Mesenteric fat pad (tissue), 1 donor: ENCODE measurements around the gene HNRNPC. TPM values are rescaled to one million over a fixed set of nuclear protein-coding genes. Genes with fewer than 3 reads are reported as not detected.
"Not testable (repeated sequence)": the region's sequence is repeated elsewhere in the genome, so short reads cannot be mapped to it uniquely, and the experiment has no call there.

Experiments
- DNase-seq: peaks from one replicate; pipeline ENCODE4 v3.0.0-alpha.2; 2020; ENCODE audit warnings: low spot score
- total RNA-seq: library from RNA; stranded (reverse); fragmentation: NEBNext Ultra II Directional; extraction: Animal tissue kit (Norgen Biotek cat#: 25700); gene quantifications from one replicate; pipeline ENCODE4 v1.2.1, GENCODE V29; 2021
- donor health status: DM: yes; HTN: yes; CAD: no.

HNRNPC gene
- total RNA-seq, 1 donor from 2014 or later: 330 TPM

DNA sequence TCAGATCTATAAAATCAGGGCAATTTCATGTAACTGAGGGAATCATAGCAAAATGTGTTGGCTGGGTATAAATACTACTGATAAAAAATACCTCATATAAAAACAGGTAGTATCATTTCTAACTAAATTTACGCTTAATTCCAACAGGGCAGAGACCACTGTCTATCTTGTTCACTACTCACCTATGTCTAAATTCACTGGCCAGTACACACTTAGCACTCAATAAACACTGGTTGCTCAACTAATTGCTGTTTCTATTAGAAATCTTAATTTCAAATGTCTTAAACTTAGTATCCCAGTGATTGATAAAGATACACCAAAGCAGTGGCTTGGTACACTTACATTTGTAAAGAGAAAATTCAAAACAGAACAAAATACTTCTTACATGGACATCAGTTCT lies 55.6 kb downstream of the HNRNPC start:
- DNase-seq: no peak

DNA sequence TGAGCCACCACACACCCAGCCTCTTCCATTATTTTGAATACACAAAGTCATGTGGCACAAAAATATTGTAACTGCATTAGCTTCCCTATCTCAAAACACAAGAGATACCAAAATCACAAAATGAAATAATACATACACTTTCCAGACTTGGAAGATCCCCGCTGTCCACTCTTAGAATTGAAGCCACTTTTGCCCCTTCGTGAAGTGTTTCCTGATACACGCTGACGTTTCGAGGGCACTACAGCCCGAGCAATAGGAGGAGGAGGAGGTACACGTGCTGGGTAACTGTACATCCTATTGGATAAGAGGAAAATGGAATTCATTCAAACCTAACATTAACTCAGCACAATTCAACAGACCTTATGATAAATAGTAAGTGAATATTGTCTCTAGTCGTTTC lies 56.4 kb downstream of the HNRNPC start:
- DNase-seq: not testable (repeated sequence)

DNA sequence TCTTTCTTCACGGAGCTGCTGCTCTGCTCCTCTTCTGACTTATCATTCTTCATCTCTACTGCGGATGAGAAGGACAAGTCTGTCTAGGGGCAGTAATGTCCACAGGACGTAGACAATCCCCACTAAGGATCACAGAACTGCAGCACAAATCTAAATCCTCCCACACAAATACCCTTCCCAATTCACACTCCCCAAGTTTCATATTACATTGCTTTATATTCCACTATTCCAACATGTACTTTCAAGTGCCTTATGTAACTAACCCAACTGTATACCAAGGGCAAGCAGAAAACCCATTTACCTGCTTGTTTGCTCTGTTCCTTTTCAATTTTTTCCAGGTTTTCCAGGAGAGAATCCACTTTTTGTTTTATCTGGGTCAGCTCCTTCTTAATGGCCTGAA lies 57.7 kb downstream of the HNRNPC start:
- no peak for DNase-seq

DNA sequence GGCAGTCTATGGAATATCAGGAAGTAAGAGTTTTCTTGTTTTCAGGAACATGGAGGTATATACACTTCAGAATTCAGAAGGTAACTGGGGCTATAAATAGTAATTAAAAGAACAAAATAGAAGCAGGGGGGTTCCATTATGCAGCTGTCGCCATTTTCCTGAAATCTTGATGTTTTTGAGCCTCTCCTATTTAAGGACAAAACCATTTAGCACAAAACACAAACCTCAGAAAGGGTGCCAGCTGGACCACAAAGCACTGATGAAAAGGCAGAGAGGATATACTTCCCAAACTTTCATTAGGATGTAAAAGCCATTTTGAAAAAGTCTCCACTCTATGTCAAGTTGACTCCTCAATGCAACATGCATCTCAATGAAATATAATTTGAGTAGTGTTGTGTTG lies 59.2 kb downstream of the HNRNPC start:
- no peak for DNase-seq

DNA sequence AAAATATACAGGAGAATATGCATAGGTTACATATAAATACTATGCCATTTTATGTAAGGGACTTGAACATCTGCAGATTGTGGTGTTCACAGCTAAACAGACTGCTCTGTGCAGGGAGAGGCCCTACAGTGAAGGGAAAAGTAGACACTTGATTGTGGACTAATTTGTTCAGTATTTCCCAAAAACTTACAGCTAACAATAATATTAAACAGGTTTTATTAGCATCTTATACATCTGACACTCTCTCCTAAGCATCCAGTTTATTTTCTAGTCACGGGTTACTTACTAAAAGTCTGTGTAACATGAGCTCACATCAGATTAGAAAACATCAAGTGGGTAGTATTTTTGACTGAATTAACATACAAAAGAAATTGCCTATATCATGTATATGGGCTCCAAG lies 60.1 kb downstream of the HNRNPC start:
- DNase-seq: no peak

DNA sequence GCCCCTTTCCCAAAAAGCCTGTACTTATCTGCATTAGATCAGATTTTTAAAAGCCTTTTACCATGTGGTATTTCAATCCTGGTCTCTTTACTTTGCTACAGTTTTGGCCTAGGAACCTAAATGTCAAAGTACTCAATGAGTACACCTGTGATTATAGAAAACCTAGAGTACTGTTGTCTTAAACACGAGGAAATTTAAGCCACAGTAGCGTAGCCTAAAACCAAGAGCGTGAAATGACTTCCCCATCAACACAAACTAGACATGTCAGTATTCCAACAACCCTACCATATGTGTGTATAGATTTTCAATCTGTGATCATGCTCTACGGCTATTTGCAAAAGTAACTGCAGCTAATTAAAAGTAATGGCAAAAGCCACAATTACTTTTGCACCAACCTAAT lies 60.7 kb downstream of the HNRNPC start:
- no peak for DNase-seq

DNA sequence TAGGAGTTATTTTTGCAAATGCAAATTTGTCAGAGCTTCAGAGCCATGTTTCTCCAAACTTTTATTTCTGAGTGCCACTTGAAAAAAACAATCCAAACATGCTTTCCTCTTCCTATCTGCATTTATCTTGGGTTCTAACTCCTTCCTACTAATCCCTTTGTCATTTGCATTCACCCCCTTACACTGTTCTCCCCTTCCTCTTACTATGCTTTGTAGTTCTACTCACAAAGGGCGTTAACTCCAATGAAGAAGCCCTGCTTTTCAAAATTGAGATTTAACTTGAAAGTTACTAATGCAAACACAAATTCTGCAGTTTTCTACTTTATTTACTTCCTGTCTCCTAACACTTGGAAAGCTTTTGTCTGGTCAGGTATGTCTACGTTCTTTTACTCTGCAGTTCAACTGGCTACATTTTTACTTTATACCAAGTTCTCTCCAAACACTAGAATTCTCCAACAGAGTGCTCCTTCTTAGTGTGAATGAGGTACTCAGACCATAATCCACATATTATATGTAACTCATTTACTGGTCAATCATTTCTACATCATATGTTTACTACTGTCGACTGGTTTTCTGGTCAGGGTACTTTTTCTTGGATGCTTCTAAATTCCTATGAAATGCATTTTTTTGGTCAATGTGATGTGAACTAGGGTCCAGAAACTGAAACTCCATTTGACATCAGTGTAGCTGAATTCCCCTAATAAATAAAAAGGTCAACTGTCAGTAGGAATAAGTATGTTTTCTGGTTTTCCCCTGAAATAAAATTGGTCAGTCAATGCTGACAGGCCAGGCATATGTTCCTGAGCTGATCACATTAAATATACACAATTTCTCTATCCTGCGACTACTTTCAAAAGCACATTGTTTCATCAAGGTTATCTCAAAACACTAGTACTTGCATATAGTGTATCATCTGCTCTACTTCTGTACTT lies 62.2 kb downstream of the HNRNPC start:
- no peak for DNase-seq

DNA sequence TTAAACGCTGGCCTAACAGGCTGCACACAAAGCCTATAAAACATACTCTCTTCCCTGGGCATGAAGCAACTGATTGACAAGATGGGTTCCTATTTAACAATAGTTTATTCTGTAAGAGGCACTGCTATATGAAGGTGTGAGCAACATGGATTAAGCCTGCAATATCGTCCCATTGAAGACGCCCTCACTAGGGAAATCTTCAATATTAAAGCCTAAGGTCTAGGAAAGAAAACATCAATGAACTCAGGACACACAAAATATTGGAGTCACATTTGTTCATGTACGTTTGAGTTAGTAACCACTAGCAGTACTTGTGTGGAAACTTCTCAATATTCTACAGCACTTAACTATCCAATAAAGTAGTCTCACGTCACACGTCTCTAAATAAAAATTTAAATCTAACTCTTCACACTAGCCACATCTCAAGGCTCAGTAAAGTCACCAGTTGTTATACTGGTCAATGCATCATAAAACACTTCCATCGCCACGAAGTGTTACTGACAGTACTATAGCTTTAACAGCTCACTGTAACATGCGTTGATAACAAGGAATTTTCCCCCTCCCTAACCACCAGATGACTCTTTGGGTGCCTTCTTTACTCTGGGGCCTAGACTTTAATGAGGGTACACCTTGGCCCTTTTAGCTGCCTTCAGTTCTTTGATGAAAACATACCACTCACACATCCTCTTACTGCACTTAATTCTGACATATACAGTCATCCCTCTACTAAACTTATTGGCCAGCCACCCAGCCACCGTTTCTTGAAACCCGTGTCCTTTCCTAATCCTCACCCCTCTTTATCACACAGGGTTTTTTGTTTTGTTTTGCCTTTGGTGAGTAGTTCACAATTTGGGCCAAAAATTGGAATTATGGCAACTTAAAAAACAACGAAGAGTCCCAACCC lies 63.3 kb downstream of the HNRNPC start:
- DNase-seq: no peak

DNA sequence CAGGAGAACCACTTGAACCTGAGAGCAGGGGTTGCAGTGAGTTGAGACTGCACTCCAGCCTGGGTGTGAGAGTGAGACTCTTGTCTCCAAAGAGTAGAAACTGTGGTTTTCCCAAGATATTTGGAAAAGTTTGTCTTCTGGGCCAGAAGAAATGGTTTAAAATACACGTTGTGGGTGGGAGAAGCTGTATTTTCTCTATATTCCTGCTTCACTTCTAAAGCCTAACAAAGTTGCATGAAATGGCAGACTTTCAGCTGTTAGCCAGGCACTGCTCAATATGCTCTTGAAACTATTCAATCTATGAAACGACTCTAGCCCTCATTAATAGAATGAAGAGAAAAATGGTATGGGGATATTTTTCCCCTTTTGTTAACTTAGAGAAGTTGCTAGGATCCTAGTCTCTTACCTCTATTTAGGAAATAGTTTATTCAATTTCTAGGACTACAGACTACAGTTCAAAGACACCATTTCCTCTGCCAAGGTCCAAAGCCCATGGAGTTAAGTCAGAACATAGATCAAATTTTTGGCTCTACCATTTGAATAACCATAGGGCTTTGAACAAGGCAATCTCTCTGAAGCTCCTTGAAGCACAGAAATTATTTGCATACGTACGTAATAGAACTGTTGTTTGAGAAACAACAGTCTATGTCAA lies 64.1 kb downstream of the HNRNPC start:
- DNase-seq: no peak

DNA sequence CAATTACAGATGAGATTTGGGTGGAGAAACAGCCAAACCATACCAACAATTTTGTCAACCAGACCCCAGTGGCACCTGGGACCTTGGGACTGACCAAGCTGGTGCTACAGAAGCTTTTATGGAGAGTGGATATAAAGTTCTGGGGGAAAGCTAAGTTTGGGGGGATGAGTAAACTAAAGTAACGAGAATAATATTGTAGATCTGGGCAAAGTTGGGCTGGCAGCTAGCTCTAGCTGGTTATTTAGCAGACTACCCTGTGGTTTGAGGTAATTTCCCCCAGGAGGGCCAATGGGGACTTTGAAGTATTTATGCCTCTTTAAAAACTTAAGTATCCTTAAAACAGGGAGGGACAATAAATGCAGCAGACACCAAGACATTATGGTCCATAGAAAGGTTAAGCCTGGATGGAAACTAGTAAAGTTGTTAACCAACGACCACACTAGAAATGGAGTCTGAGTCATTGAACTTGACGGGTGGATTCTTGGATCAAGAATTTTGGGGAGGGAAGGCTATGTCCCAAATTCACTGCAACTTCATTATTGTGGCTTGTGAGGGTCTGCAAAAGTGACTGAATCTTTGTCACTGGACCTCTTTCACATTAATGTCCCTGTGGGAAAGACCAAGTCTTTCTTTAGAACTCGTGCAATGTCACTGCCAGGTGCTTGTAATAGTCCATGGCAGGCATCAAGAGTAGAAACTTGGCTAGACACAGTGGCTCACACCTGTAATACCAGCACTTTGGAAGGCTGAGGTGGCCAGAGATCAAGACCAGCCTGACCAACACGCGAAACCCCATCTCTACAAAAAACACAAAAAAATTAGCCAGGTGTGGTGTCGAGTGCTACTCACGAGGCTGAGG lies 64.8 kb downstream of the HNRNPC start:
- no peak for DNase-seq

DNA sequence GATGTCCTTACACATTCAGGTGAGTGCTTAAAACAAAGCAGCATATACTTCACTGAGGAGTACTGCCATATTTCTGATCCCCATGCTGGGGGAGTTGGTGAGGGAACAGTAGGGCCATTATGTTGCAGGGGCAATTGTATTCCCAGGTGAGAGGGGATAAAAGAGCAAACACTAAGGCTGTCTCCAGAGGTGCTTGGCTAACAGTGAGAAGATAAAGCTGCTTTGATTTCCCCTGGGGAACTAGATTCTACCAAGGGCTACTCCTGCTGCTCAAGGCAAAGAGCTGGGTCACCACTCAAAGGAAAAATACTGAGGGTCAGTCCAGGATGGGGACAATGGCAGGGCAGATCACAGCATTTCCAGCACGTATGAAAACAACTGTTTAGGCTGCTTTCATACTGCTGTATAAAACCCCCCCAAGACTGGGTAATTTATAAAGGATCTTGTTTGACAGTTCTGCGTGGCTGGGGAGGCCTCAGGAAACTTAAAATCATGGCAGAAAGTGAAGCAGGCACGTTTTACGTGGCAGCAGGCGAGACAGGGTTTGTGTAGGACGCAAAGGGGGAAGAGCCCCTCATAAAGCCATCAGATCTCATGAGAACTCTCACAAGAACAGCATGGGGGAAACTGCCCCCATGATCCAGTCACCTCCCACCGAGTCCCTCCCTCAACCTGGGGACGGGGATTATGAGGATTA lies 65.6 kb downstream of the HNRNPC start:
- no peak for DNase-seq

DNA sequence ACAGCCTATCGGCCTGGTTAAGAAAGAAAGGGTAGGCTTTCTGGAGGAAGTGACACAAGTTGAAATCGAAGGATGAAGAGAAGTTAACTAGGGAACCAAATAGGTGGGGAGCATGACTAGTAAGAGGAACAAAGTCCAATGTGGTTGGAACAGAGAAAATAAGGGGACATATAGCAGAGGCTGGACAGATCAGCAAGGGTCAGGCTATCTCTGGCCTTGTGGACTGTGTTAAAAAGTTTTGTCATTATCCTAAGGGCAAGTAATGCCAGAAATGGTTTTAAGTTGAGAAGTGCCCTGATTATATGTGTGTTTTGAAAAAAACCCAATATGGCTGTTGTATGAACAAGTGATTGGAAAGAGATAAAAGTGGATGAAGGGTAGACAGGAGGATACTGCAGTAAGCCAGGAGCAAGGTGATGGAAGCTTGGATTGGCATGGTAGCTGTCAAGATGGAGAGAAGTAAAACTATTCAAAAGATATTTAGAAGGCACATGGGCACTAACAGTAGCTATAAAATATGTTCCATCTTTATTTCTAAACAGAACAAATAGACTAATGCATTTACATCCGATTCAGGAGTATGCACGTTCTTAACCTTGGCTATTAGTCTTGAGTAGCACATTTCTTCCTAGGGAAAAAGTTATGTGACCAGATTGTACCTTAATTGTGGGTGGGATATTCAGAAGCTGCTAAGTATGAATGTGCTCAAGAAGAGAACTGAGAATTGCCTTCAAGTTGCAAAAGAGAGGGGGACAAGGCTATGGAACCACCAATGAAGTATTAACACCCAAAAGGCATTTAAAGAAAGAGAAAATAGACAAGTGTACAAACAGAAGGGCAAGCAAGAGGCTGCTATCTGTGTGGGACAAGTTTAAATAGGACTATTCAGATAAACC lies 66.5 kb downstream of the HNRNPC start:
- DNase-seq: no peak

DNA sequence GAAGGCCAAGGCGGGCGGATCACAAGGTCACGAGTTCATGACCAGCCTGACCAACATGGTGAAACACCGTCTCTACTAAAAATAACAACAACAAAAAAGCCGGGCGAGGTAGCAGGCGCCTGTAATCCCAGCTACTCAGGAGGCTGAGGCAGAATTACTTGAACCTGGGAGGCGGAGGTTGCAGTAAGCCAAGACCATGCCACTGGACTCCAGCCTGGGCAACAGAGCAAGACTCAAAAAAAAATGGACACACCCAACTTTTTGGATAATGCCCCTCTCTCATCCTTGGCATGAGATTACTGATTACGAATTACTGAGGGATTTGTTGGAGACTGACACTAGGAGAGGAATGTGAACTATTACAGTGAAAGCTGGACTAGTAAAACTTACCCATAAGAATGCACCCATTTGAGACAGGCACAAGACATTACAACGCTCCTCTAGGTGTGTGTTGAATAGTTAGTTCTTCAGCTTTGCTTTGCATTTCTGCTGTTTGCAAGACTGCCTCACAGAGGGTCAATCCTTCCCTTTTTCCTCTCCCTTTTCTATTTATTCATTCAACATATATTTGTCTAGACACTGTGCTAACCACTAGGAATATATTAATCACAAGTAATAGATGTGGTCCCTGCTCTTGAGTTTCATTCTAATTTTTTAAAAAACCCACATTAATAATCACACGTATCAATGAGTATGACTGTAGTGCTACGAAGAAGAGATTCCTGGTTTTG lies 67.3 kb downstream of the HNRNPC start:
- DNase-seq: no peak

DNA sequence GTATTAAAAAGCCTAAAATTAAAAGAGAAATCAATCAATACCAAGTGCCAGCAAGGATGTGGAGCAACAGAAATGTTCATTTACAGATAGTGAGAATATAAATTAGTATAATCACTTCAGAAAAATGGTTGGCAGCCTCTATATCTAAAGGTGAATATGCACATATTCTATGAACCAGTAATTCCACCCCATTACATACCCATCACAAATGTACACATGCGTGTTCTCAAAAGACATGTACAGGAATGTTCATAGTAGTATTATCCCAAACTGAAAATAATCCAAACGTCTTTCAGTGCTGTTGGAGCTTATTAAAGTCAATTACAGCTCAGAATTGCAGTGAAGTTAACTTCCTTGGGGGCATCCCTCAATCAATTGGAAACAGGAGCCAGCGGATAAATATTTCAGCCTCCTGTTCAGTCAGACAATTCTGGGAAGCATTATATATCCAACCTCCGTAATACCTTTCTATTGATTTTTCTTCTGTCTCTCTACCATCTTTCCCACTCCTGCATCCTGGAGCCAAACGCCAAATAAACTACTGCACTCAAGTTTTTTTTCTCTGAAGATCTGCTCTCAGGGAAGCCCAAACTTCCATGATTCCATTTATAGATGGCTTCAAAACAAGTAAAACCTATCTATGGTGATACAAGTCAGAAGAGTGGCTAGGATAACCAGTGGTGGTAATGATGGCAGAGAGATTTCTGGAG lies 68.3 kb downstream of the HNRNPC start:
- no peak for DNase-seq

DNA sequence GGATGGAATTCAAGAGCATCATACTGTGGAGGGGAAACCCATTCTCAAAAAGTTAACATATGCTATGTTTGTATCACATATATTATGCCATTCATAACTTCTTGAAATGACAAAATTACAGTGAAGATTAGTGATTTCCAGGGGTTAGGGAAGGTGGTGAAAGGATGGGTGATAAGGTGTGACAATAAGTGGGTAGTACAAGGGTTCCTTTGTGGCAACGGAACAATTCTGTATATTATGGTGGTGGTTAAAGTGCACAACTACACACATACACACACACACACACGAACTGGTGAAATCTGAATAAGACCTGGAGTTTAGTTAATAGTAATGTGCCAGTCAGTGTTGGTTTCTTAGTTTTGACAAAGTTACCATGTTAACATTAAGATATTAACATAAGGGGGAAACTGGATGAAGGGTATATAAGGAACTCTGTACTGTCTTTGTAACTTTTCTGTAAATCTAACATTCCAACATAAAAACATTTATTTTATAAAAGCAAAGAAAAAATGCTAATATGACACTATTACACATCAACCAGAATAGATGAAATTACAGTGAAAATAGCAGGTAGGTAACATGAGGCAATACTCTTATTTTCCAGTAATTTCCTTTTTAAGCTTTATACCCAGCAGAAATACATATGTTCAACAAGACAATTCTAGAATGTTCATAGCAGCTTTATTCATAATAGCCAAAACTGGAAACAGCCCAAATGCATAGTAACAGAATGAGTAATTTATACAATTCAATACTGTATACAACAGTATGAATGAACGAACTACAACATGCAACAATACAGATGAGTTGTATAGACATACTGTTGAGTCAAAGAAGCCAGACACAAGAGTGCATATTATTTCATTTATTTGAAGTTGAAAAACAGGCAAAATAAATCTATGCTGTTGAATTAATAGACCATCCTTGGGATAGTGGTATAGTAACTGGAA lies 69.4 kb downstream of the HNRNPC start:
- DNase-seq: no peak

DNA sequence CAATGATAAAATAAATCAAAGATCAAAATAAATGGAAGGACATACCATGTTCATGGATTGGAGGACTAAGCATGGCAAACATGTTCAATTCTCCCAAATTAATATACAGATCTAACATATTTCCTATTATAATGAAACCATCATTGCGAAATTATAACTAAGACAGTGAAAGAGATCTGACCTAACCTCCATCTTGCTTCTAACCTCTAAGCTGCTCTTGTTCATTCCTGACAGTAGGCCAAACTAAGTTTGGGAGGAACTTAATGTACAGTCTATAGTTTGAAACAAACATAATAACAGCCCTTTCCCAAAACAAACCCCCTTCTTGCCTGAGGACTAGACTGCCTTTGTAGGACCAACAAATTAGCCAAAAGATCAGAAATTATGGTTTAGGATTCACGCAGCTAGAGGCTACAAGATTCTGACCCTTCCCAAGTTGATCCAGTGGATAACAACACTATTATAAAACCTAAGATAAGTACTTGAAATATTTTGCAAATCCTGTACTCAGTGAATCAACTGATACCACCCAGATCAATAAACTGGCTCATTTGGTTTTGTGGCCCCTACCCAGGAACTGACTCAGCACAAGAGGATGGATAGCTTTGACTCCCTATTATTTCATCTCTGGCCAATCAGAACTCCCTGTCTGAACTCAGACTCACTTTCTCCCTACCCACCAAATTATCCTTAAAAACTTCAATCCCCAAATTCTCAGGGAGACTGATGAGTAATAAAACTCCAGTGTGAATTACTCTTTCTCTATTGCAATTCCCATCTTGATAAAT lies 71.6 kb downstream of the HNRNPC start:
- no peak for DNase-seq
